Neuronal stem cell (in vitro differentiated cells): ENCODE measurements around the gene DHH.

ENCODE experiments used
- DNase-seq: peaks from one replicate; pipeline ENCODE4 v3.0.0-alpha.2; 2013; ENCODE audit warnings: low spot score
- H2AFZ ChIP-seq: one replicate; pipeline ENCODE4 v1.6.1; 2013; ENCODE audit warnings: mild to moderate bottlenecking, low read length, inconsistent platforms
- H2AK5ac ChIP-seq: 2 replicates; pipeline ENCODE4 v1.6.1; 2013; ENCODE audit warnings: low read depth, mild to moderate bottlenecking, inconsistent platforms, low read length, moderate library complexity, mixed read lengths
- H2BK120ac ChIP-seq: 2 replicates; pipeline ENCODE4 v1.6.1; 2013; ENCODE audit warnings: low read depth, mild to moderate bottlenecking, inconsistent platforms, low read length, moderate library complexity, mixed read lengths
- H2BK12ac ChIP-seq: one replicate; pipeline ENCODE4 v1.6.1; 2013; ENCODE audit warnings: low read length, inconsistent platforms
- H2BK15ac ChIP-seq: 2 replicates; pipeline ENCODE4 v1.6.1; 2013; ENCODE audit warnings: mild to moderate bottlenecking, low read length, inconsistent platforms, mixed read lengths
- H2BK5ac ChIP-seq: one replicate; pipeline ENCODE4 v1.6.1; 2013; ENCODE audit warnings: inconsistent platforms, mild to moderate bottlenecking, low read length, moderate library complexity
- H3K14ac ChIP-seq: one replicate; pipeline ENCODE4 v1.6.1; 2013; ENCODE audit warnings: low read length, inconsistent platforms
- H3K18ac ChIP-seq: 2 replicates; pipeline ENCODE4 v1.6.1; 2013; ENCODE audit warnings: low read length, inconsistent platforms
- H3K23ac ChIP-seq: 2 replicates; pipeline ENCODE4 v1.6.1; 2013; ENCODE audit warnings: low read depth, mild to moderate bottlenecking, mixed read lengths, low read length, inconsistent platforms; ENCODE audit not compliant: poor library complexity
- H3K27ac ChIP-seq: replicated peaks from 3 replicates; pipeline ENCODE4 v1.5.1; 2013; ENCODE audit warnings: low read length, inconsistent platforms
- H3K27me3 ChIP-seq, 3 experiments: 2 replicates each; pipeline ENCODE4 v1.6.1; 2013; ENCODE audit warnings: low read length in 3 of 3, mild to moderate bottlenecking in 2 of 3, inconsistent platforms in 1 of 3, low read depth in 1 of 3, mixed read lengths in 1 of 3, moderate library complexity in 1 of 3; ENCODE audit not compliant: control insufficient read depth in 3 of 3, insufficient read depth in 3 of 3
- H3K36me3 ChIP-seq, 2 donors: replicated peaks in 1 of 2; 2 replicates each; pipeline ENCODE4 v1.6.1; 2013; ENCODE audit warnings: low read length in 2 of 2; ENCODE audit not compliant: control insufficient read depth in 2 of 2, insufficient read depth in 2 of 2
- H3K4ac ChIP-seq: 2 replicates; pipeline ENCODE4 v1.6.1; 2013; ENCODE audit warnings: inconsistent platforms, mild to moderate bottlenecking, low read length, moderate library complexity
- H3K4me1 ChIP-seq, 2 donors: 1 replicate in 1 of 2; 2 replicates in 1 of 2; pipeline ENCODE4 v1.6.1; 2013; ENCODE audit warnings: low read length in 2 of 2, low read depth in 1 of 2; ENCODE audit not compliant: control insufficient read depth in 2 of 2, insufficient read depth in 1 of 2
- H3K4me2 ChIP-seq: one replicate; pipeline ENCODE4 v1.6.1; 2013; ENCODE audit warnings: mild to moderate bottlenecking, low read length, inconsistent platforms; ENCODE audit not compliant: insufficient read depth, poor library complexity, severe bottlenecking
- H3K4me3 ChIP-seq, 2 donors: 2 replicates each; pipeline ENCODE4 v1.5.1; 2013; ENCODE audit warnings: low read length in 2 of 2, mild to moderate bottlenecking in 2 of 2, inconsistent platforms in 1 of 2, moderate library complexity in 1 of 2
- H3K79me1 ChIP-seq: one replicate; pipeline ENCODE4 v1.6.1; 2013; ENCODE audit warnings: low read depth, mild to moderate bottlenecking, inconsistent platforms, low read length, moderate library complexity
- H3K9ac ChIP-seq: one replicate; pipeline ENCODE4 v1.6.1; 2013; ENCODE audit warnings: mild to moderate bottlenecking, low read depth, low read length, inconsistent platforms; ENCODE audit not compliant: poor library complexity
- H3K9me3 ChIP-seq, 2 donors: replicated peaks in 1 of 2; 2 replicates each; pipeline versions ENCODE3 to v1.6.1; 2013; ENCODE audit warnings: low read length in 2 of 2, mild to moderate bottlenecking in 2 of 2, inconsistent platforms in 1 of 2, low read depth in 1 of 2, mixed read lengths in 1 of 2, moderate library complexity in 1 of 2; ENCODE audit not compliant: control insufficient read depth in 2 of 2, insufficient read depth in 1 of 2
- H4K8ac ChIP-seq: one replicate; pipeline ENCODE4 v1.6.1; 2013; ENCODE audit warnings: low read depth, mild to moderate bottlenecking, inconsistent platforms, low read length, moderate library complexity
- H4K91ac ChIP-seq: one replicate; pipeline ENCODE4 v1.6.1; 2013; ENCODE audit warnings: low read length, low read depth, mild to moderate bottlenecking, inconsistent platforms; ENCODE audit not compliant: poor library complexity
- WGBS, 2 donors: extraction: QIAGEN DNeasy Blood & Tissue Kit; methylation state at CpG; one replicate each; pipeline ENCODE4 v1.1.7; 2013; ENCODE audit warnings: missing lambda C conversion rate in 2 of 2, mixed read lengths in 1 of 2; ENCODE audit not compliant: insufficient read length in 2 of 2, insufficient replicate concordance in 1 of 2; ENCODE audit errors: extremely low coverage in 2 of 2; 5-methylcytosine and 5-hydroxymethylcytosine counted together

The DHH gene

GRCh38 chr12:49100380-49100779 lies 5.8 kb upstream of the DHH start:
- no peak overlapping the region for H4K91ac ChIP-seq
- no peak overlapping the region for H2BK120ac ChIP-seq
- no peak overlapping the region for H2BK15ac ChIP-seq
- no peaks in the 10 kb centered on the region for H3K9me3 ChIP-seq
- H2AK5ac ChIP-seq: no peak overlapping the region
- no peak overlapping the region for H2AFZ ChIP-seq
- H3K18ac ChIP-seq: no peak overlapping the region
- H3K27me3 ChIP-seq: no peaks in the 10 kb centered on the region
- no peak for DNase-seq
- no peak overlapping the region for H4K8ac ChIP-seq
- no peaks in the 10 kb centered on the region for H3K4me1 ChIP-seq
- H3K4ac ChIP-seq: no peak overlapping the region
- no peak overlapping the region for H3K23ac ChIP-seq
- no peak overlapping the region for H3K27ac ChIP-seq
- no peak overlapping the region for H2BK5ac ChIP-seq
- WGBS, 2 donors: no CpG with 5 or more reads among the region's 6 CpGs
- peaks cover 44 to 99% of the 10 kb centered on the region in 2 donors for H3K36me3 ChIP-seq
- no peak overlapping the region for H3K4me2 ChIP-seq
- H3K79me1 ChIP-seq: no peaks in the 10 kb centered on the region
- no peak overlapping the region for H2BK12ac ChIP-seq
- no peak overlapping the region for H3K14ac ChIP-seq
- peak overlapping the region; percentile 53 for H3K9ac ChIP-seq
- no peak overlapping the region for H3K4me3 ChIP-seq

- Histone ChIP-seq H2BK15ac (no peak overlapping the region), H3K27ac (no peak overlapping the region), H2AK5ac (no peak overlapping the region), H3K23ac (no peak overlapping the region), H4K8ac (no peak overlapping the region), H3K4me2 (no peak overlapping the region), H3K4me3 (no peak overlapping the region), H3K4me1 (peaks cover 0 to 11% of the 10 kb centered on the region in 2 donors), H3K18ac (no peak overlapping the region), H2BK12ac (no peak overlapping the region), H2BK120ac (no peak overlapping the region), H2AFZ (no peak overlapping the region), H4K91ac (no peak overlapping the region), H3K9me3 (no peaks in the 10 kb centered on the region), H3K27me3 (peaks cover 7 to 13% (median 9%) of the 10 kb centered on the region in 3 experiments), H3K4ac (no peak overlapping the region), H2BK5ac (no peak overlapping the region), H3K36me3 (peaks cover 36 to 83% of the 10 kb centered on the region in 2 donors), H3K14ac (no peak overlapping the region), H3K9ac (no peak overlapping the region), H3K79me1 (no peaks in the 10 kb centered on the region)
- DNase-seq: no peak
- 100% methylated on average over 1 of the region's 2 CpGs; no CpG with 5 or more reads in 1 of the 2 donors for WGBS, 2 donors
These were observed 4.1 kb upstream of the DHH start for GRCh38 chr12:49098703-49099102.

DNA sequence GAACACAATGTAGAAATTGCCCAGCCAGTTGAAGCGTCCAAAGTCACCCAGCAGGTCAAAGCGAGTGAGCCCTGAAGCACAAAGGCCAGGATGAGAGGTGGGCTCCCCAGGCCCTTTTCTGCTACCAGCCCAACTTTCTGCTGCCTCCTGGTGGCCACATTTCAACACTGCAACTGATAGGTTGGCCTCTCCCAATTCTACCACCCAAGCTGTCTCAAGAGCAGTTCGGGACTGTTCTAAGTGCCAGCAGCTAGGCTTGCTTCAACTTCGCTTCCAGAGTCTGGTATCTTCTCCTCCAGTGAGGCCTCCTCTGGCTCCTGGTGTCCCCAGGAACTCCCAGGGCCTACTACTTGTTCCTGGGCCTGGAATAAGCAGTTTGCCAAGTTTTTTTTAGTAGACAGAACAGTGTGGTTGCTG lies 3.4 kb upstream of the DHH start:
- Histone ChIP-seq H3K9me3 (no peaks in the 10 kb centered on the region), H2BK15ac (no peak overlapping the region), H2AFZ (no peak overlapping the region), H4K91ac (no peak overlapping the region), H3K14ac (no peak overlapping the region), H2AK5ac (no peak overlapping the region), H4K8ac (no peak overlapping the region), H3K27me3 (peaks cover 8 to 20% (median 16%) of the 10 kb centered on the region in 3 experiments), H3K23ac (no peak overlapping the region), H3K79me1 (no peaks in the 10 kb centered on the region), H2BK12ac (no peak overlapping the region), H3K4me3 (no peak overlapping the region), H3K27ac (no peak overlapping the region), H3K4me1 (peaks cover 5 to 14% of the 10 kb centered on the region in 2 donors), H3K4me2 (no peak overlapping the region), H3K18ac (no peak overlapping the region), H3K9ac (peak overlapping the region; percentile 60), H3K4ac (no peak overlapping the region), H2BK120ac (no peak overlapping the region), H2BK5ac (no peak overlapping the region), H3K36me3 (peaks cover 32 to 76% of the 10 kb centered on the region in 2 donors)
- peak; percentile 76 for DNase-seq
- WGBS, 2 donors: no CpG with 5 or more reads among the region's 4 CpGs

DNA sequence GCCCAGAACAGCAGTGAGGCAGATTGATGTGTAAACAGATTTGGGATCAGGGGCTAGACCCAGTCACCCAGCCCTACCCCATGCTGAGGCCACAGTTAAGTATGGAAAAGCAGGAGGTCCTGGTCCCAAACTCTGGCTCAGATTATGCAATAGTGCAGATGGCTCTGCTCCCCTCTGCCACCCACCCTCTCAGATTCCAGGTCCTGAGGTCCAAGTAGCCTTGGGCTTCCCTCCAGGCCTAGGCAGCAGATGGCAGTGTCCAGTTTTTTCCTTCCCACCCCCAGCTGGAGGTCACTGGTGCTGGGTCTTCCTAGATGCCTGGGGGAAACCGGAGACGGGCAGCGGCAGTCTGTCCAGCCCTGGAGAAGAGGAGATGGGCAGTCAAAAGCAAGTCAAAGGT lies 2.8 kb upstream of the DHH start:
- Histone ChIP-seq H3K79me1 (no peaks in the 10 kb centered on the region), H3K27me3 (peaks cover 8 to 26% (median 16%) of the 10 kb centered on the region in 3 experiments), H2AK5ac (peak overlapping the region; percentile 15), H3K4me1 (peaks cover 11 to 18% of the 10 kb centered on the region in 2 donors), H3K9ac (no peak overlapping the region), H4K8ac (no peak overlapping the region), H4K91ac (no peak overlapping the region), H2BK15ac (no peak overlapping the region), H3K4me2 (no peak overlapping the region), H3K23ac (no peak overlapping the region), H3K9me3 (no peaks in the 10 kb centered on the region), H2BK5ac (no peak overlapping the region), H3K4ac (no peak overlapping the region), H3K27ac (no peak overlapping the region), H3K4me3 (no peak overlapping the region), H2BK12ac (no peak overlapping the region), H3K18ac (no peak overlapping the region), H3K36me3 (peaks cover 27 to 69% of the 10 kb centered on the region in 2 donors), H2AFZ (no peak overlapping the region), H3K14ac (no peak overlapping the region), H2BK120ac (no peak overlapping the region)
- DNase-seq: no peak
- no CpG with 5 or more reads among the region's 3 CpGs for WGBS, 2 donors
